Activated T-cell treated with anti-CD3 and anti-CD28 coated beads, Interleukin-2, amount 50 U/mL, for 48 hours (primary cell): ENCODE measurements around the gene GJA4.

Source experiments
- DNase-seq, 2 experiments: peaks; one replicate each; pipeline ENCODE4 v3.0.0-alpha.2; 2020

The GJA4 gene

DNA sequence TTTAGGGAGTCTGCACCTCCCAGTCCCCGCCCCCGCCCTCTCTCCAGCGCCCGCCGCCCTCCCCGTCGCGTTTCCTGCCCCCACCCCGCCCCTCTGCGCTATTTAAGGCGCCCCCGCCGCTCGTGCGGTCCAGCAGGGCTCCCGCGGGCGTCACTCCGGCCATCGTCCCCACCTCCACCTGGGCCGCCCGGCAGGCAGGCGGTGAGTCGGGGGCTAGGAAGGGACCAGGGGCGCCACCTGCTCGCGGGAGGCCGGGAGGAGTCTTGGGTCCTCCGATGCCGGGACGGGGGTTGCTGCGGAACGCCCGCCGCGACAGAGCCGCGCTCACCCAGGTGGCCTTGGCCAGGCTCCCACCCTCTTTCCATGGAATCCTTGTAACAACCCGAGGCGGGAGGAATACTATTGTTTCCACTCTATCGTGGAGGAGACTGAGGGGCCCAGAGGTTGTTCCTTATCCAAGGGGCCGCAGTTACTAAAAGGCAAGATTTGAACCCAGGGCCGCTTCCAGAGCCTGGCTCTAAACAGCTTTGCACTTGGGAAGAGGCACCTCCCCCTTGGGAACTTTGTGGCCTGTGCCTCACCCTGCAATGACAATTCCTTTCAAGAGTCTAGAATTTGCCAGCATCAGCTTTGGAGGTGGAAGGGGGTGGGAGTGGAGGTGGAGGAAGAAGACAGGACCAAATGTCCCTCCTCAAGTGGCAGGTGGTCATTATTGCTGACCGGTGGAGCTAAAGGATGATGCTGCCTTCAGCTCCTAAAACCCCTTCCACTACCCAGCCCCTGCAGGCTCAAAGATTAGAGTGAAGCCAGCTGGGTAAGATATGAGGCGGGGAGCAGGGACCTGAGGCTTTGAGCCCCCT is at the start of gene GJA4:
Gene GJA4 (plus strand): TSS at position 132 of the 860 bp plus-strand sequence. CDS start 1,215 bp downstream, outside the sequence.
- no peak for DNase-seq

DNA sequence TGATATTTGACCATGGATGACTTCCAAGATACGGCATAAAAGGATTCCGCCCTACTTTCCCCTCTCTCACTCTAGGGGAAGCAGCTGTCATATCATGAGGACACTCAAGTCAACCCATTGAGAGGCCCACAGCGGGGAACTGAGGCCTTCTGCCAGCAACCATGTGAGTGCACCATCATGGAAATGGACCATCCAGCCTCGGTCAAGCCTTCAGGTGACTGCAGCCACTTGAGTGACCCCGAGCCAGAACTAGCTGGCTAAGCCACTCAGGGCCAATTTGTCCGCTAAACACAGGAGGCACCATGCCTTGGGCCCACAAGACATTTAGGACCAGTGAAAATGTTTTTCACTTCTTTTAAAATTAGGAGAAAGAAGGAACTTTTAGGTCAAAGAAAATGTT is 49.0 kb upstream of the GJA4 start:
- DNase-seq, result no peak

DNA sequence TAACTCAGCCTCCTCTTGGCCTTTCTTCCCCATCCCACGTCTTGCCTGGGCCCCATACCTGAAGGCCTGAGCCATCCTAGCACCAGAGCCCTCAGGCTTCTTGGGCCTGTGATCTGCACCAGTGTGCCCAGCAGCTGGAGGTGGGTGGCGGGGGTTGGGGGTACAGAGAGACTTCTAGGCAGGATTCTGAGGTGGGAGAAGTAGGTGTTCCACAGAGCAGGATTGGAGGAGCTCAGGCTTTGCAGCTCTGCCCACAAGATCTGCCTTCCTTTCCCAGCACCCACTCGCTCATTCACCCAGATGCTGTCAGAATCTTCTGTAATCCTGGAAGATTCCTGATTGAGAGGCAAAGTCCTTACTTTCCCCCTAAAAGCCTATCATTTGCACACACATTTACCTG is 47.9 kb upstream of the GJA4 start:
- no peak for DNase-seq

- DNase-seq, result no peak
Measured at GRCh38 chr1:34745666-34746065, 47.1 kb upstream of the GJA4 start.

DNA sequence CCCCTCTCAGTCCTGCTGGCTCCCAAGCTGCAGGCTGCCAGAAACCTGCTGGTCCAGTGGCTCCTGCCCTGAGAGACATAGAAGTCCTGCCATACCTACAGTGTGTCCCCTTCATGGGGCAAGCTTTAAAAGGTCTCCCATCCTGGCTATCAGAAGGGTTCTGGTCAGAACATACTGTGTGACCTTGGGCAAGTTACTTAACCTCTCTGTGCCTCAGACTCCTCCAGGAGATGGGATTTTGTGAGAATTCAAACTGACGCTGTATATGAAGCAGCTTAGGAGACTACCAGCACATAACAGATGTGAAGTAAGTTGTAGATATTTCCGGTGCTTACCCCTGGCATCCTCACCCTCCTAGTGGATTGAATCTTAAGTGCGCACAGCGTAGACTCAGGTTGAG is 46.7 kb upstream of the GJA4 start:
- DNase-seq, result no peak

DNA sequence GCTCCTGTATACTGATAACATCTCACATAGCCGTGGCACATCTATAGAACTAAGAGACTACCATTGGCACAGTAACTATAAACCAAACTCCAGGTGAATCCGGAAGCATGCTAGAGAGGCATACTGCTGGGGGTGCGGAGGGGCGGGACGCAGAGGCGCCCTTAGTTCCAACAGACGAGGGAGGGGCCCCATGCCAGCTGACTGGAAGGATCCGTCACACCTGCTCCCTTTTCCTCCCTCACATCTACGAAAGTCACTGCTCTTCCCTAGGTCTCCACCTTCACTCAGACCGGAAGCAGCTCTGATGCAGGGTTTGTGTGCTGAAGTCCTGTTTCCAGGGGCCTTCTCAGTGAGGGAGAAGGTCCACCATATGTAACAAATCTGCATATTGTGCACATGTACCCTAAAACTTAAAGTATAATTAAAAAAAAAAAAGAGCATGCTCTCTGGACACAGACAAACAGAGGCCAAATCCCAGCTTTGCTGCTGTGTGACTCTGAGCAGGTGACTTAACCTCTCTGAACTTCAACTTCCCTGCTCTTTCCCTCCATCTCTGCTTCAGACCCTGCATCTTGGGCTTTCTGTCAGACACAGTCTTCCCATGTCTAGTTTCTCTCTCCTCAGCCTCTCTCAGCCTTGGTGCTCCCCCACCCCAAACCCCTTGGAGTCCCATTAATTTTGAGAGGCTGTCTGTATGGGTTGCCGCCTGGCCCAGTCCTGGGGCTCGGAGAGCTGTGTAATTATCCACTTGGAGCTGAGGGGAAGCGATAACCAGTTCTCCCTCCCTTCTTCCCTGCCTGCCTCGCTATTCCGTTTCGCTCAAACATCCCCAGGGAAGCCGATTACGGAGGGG is 45.8 kb upstream of the GJA4 start:
- DNase-seq, result no peak

GRCh38 chr1:34747638-34747941 is 45.2 kb upstream of the GJA4 start:
- no peak for DNase-seq

DNA sequence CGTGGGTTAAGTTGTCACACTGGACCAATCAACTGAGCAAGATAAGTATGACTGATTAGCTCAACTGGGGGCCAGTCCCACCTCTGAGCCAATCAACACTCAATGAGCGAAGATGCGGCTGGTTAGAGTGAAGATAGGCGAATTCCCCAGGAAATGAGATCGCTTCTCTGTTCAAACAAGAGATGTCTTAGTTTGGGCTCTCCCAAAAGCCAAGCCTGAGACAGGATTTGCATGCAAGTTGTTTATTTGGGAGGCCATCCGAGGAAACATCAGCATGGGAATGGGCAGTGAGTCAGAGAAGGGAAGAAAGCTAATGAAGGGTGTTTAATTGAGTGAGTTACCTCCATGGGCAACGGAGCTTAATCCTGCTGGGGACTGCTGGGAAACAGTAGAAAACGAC is 42.8 kb upstream of the GJA4 start:
- no peak for DNase-seq

GRCh38 chr1:34750610-34751009 is 42.2 kb upstream of the GJA4 start:
- no peak for DNase-seq

DNA sequence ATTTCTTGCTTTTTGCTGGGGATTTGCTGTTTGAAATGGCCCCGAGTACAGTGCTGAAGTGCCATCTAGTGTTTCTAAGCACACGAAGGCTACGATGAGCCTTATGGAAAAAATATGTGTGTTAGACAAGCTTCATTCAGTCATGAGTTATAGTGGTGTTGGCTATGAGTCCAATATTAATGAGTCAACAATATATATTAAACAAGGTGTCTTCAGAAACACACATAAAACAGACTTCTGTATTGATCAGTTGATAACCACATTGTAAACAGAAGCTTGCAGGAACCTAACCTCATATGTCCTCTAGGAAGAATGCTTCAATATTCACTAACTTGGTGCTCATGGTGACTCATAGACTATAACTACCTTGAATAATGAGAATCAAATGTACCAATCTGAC is 39.6 kb upstream of the GJA4 start:
- no peak for DNase-seq

- no peak for DNase-seq
Measured at GRCh38 chr1:34754964-34755637, 37.7 kb upstream of the GJA4 start, which contains the start of gene GJB5. Gene GJB5, plus strand, starts transcription at chr1:34755047. Its CDS starts 2,284 bp downstream, at chr1:34757331.

DNA sequence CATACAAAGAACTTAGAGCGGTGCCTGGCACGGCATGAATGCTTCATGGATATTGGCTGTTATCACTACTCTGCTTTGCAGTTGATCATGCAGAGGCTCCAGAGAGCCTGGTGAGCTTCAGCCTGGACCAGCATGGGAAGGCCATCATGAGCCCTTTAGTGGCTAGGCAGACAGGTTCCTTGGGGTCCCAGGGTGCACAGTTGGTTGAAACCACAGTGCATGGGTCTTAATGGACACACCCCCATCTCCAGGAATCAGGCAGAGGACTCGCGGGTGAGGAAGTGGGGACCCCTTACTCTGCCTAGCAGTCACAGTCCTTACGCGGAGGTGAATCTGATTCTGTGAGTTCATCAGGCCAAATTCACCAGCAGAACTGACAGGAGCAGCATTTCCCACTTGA is 36.8 kb upstream of the GJA4 start:
- DNase-seq, result no peak

GRCh38 chr1:34757386-34757785 is 35.4 kb upstream of the GJA4 start:
- DNase-seq, result no peak

DNA sequence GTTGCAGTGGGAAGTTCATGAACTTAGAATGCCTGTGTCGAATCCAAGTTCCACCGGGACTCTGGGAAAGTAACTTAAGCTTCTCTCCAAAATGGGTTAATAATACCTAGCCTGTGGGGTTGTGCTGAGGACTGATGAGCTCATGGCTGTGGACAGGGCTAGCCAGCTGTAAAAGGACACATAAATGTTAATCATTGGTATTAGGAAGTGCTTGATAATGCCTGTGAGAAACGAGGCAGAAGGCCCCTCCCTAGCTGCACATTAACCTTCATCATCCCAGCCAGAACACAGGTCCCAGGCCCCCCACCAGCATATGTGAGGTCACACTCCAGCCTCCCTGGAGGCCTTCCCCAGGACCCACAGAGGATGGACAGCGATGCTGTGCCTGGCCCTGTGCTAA is 34.0 kb upstream of the GJA4 start:
- no peak for DNase-seq

DNA sequence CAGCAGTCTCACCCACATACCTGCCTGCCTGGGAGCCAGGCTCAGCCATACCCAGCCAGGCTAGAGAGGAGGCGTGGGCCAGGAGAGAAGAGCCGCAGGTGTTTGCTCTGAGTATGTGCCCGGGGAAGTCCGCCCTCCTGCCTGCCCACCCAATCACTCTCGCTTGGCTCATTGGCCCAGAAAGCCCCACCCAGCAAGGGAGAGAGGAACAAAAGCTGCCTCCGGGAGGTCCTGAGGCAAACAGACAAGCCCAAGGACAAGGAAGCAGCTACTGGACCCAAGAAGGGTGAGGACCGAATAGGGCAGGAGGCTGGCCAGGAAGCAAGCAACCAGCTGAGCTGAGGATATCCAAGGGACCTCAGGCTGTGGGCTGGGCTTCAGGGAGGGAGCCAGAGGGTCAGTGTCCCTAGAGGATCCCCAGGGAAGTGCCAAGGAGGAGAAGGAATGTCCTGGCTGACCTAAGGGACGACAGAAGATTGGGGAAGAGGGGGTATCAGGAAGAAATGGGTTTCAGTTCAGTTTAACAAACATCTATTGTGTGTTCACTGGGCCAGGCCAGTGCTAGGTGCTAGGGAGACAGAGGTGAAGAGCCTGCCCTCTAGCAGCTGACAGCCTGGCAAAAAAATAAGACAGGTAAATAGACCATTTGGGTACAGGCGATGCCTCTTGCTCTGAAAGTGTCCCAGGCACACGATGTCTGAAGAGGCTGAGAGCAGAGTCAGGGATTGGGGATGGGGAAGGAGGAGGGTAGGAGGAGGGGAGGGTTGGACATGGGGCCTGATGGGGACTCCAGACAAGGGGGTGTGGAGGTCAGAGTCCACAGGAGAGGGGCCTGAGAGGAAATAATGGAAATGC is 33.1 kb upstream of the GJA4 start, which contains the start of gene GJB4:
Gene GJB4 (plus strand): TSS at position 238 of the 855 bp plus-strand sequence. CDS start 1,515 bp downstream, outside the sequence.
- DNase-seq, result no peak

- no peak for DNase-seq
Measured at GRCh38 chr1:34761176-34761761, 31.5 kb upstream of the GJA4 start.

- no peak for DNase-seq
Measured at GRCh38 chr1:34761776-34762307, 31.0 kb upstream of the GJA4 start.

DNA sequence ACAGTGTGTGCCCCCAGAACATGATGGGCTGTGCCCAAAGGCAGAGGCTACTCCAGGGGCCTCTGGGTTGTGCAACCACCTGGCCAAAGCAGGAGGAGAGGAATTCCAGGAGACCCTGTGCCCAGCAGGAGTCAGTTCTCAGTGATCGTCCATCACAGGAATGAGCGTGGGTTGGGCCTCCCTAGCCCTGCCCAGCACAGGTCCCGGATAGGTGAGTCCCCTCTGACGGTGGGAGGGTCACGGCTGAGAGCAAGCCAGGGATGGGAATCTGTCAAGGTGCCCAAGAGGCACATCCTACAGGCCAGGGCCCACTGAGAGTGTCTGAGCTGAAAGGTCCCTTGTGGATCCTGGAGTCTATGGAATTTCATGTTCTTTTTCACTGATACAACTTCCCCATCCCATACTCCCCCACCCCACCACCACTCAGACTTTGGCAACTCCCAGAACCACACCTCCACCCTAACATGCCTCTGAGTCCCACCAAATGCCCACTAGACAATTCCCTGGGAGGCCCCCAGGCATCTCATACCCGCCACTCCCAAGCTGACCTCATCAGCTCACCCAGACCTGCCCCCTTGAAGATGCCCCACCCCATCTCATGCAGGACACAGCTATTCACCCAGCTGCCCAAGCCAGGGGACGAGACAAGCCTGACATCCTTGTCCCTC is 30.2 kb upstream of the GJA4 start:
- DNase-seq, result no peak

DNA sequence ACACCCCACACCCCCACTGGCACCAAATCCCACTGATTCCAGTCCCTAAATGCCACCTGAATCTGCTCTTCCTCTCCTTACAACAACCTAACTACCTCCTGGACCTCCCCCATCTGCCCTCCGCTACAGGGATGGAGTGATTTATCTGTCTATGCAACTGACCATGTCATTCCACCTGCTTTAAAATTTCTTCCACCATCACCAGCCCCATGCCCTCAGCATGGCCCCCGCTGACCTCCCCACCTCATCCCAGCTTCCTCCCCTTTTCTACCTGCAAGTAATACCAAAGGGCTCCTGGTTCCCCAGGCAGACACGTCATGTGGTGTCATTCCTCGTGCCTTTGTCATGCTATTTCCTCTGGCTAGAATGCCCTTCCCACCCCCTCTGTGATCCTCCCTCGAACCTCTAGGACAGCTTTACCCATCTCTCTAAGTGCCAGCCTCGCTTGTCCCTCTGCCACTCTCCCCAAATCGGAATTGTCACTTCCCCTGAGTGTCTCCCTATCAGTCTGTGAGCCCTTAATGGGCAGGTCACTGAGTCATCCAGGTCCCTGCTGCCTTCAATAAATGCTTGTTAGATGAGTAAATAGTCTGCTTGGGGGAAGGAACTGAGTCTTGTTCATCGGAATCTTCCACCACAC is 29.5 kb upstream of the GJA4 start:
- DNase-seq, result no peak

GRCh38 chr1:34768856-34769255 is 23.9 kb upstream of the GJA4 start:
- DNase-seq, result no peak
